Gastroesophageal sphincter (tissue), 3 donors: ENCODE results near the gene TTBK2.

Source experiments
- POLR2A ChIP-seq, 2 donors: fragments of 450-650 bp; IDR thresholded peaks; one replicate each; pipeline ENCODE4 v1.6.1; 2017; ENCODE audit warnings: antibody characterized with exemption in 2 of 2, mild to moderate bottlenecking in 2 of 2, moderate library complexity in 1 of 2
- POLR2AphosphoS5 ChIP-seq: sonication (generic); formaldehyde crosslinking; IDR thresholded peaks from one replicate; pipeline ENCODE4 v1.6.1; 2017; ENCODE audit warnings: antibody characterized with exemption
- TF ChIP-seq, protein P1 (sequence below), 4 experiments: fragments of 200-600 bp in 2 of 4; fragments of 450-650 bp in 2 of 4; sonication (generic) in 1 of 4; IDR thresholded peaks; one replicate each; pipeline ENCODE4 v1.5.1; 2017 to 2019; ENCODE audit warnings: antibody characterized with exemption in 4 of 4, mild to moderate bottlenecking in 2 of 4, moderate library complexity in 2 of 4

DNA sequence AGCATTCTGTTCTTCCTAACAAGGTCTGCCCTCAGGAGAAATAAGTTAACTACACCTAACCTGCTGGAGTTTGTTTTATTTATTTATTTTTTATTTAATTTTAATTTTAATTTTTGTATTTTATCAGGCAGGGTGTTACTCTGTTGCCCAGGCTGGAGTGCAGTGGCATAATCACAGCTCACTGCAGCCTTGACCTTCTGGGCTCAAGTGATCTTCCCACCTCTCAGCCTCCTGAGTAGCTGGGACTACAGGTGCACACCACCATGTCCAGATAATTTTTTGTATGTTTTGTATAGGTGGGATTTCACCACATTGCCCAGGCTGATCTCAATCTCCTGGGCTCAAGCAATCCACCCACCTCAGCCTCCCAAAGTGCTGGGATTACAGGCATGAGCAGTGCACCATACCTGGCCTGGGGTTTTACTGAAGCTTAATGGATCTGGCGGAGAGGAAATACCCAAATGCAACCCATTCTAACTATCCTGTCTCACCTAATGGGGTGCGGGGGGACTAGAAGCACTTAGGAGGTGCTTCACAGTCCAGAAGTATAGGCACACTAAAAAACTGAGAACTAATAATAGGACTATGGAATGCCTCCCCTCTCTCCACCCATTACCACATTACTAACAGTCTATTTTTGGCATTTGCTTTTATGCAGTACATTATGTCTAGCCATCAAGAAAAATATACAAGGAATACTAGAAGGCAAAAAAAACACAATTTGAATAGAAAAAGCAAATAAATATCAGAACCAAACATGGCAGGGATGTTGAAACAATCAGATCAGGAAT is 61.4 kb downstream of the TTBK2 start:
- no peak for TF ChIP-seq POLR2A (IDR thresholded peaks at IDR 0.05)
- TF ChIP-seq, protein P1, sequence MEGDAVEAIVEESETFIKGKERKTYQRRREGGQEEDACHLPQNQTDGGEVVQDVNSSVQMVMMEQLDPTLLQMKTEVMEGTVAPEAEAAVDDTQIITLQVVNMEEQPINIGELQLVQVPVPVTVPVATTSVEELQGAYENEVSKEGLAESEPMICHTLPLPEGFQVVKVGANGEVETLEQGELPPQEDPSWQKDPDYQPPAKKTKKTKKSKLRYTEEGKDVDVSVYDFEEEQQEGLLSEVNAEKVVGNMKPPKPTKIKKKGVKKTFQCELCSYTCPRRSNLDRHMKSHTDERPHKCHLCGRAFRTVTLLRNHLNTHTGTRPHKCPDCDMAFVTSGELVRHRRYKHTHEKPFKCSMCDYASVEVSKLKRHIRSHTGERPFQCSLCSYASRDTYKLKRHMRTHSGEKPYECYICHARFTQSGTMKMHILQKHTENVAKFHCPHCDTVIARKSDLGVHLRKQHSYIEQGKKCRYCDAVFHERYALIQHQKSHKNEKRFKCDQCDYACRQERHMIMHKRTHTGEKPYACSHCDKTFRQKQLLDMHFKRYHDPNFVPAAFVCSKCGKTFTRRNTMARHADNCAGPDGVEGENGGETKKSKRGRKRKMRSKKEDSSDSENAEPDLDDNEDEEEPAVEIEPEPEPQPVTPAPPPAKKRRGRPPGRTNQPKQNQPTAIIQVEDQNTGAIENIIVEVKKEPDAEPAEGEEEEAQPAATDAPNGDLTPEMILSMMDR (IDR thresholded peaks at IDR 0.05): no peak
- no peak for TF ChIP-seq POLR2AphosphoS5
